ENCODE measurements around the gene PRPF18. TPM values are rescaled to one million over a fixed set of nuclear protein-coding genes. Genes with fewer than 3 reads are reported as not detected.

Gene PRPF18
- total RNA-seq, 1 donor from 2014 or later: 8.8 TPM

DNA sequence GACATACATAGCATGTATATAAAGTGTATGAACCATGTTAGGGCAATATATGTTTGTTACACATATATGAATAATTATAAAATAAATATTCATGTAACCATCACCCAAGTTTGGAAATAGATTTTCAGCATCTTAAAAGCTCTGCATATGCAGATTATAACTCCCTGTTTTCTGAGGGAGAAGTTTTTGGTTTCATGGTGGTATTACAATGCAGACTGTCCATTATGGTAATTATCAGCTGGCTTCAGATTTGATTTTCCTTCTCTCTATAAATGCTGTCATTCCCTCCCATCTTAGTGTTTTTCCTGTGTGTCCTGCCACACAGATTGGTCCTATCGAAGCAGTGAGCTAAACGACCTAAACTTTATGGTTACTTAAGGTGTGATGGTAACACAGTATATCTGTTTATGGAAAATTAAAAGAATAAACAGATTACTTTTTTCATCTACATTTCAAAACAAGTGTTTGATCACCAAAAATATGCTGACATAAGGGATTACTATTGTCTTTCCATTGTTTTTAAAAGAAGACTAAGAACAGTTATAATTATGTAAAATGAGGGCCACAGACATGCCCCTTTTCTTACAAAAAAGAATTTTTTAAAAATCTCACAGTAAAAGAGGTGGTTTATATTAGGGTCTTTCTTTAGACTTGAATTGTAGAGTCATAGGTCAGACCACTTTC lies 17.7 kb downstream of the PRPF18 start:
- ATAC-seq (no peak), DNase-seq (ENCODE audit: low spot score) (no peak)

GRCh38 chr10:13608246-13608853 lies 21.6 kb downstream of the PRPF18 start:
- DNase-seq (ENCODE audit: low spot score): no peak
- no peak for ATAC-seq

DNA sequence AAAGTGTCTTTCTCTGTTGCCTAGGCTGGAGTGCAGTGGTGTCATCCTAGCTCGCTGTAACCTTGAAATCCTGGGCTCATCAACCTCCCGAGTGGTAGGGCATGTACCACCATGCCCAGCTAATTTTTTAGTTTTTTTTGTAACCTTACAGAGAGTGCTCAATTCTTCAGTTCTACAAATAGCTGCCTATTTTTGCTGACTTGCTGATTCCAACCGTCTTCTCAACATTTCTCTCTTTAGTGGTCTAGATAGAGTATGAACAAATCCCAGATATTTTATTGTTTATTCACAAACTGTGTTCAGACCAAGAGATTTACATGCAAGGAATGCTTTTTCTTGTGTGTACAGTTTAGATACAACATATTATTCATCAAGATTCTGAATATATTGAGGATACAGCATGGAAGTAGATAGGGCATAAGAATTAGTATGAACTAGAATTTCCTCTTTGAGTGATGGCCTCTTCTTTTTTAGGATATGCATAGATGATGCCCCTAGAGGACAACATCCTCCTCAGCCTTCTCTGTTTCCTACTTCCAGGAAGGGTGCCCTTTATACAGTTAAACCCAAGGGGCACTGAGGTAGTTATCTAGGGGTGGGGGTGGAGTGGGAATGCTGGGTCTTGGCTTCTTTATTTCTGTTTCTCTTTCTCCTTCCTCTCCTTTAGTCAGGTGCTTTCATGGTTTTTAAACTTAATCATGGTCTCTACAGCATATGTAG lies 26.0 kb downstream of the PRPF18 start:
- ATAC-seq: no peak
- no peak for DNase-seq (ENCODE audit: low spot score)

DNA sequence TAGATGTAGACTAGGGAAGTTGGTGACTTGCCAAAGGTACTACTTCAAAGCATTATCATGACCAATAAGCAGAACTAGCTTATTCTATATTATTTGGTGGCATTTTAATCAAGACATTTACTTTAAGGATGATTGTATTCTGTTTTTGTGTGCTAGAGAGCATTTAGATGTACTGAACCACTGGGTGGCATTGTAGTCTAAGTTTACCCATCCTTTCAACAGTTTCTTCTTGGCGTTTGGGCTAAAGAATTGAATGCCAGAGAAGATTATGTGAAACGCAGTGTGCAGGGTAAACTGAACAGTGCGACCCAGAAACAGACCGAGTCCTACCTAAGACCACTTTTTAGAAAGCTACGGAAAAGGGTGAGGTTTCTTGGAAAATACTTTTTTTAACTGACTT lies 26.8 kb downstream of the PRPF18 start:
- DNase-seq (ENCODE audit: low spot score) (no peak), ATAC-seq (peak; percentile 36)

GRCh38 chr10:13614530-13615332 lies 28.0 kb downstream of the PRPF18 start:
- no peak for ATAC-seq
- DNase-seq (ENCODE audit: low spot score): no peak

- DNase-seq (ENCODE audit: low spot score) (no peak), ATAC-seq (no peak)
Measured at GRCh38 chr10:13615650-13616300, 29.0 kb downstream of the PRPF18 start.

DNA sequence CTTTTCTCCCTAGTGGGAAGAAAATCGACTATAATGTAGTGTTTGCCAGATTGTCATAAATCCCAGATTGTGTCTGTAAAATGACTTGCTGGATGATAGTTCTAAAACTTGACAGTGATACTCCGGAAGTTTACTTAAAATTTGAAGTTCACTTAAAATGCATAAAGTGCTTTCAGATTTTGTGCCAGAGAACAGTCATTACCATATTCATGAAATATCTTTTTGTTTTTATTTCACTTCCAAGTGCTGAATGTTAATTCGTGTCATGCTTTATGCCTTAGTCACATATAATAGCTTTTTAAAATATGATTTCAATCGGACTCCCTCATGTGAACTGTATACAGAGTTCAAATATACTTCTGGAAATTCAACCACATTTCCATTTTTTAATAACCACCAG lies 30.4 kb downstream of the PRPF18 start:
- ATAC-seq (no peak), DNase-seq (ENCODE audit: low spot score) (no peak)

DNA sequence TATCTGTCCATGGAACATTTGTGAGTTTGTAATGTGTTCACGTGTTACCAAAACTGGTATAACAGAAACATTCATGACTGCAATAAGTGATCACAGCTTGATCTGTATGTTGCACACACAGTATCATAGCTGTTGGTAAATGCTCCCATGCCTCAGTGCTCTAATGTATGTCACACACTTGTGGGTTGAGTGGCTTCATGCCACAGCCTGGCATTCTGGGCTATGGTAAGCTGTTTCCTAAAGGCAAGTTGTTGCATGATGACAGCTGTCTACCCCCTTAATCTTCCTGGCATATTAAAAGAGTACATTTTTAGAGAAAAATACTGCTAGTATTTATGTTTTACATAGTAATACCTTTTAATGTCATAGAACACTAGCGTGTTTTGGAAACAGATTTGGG lies 35.2 kb downstream of the PRPF18 start:
- ATAC-seq (no peak), DNase-seq (ENCODE audit: low spot score) (no peak)

DNA sequence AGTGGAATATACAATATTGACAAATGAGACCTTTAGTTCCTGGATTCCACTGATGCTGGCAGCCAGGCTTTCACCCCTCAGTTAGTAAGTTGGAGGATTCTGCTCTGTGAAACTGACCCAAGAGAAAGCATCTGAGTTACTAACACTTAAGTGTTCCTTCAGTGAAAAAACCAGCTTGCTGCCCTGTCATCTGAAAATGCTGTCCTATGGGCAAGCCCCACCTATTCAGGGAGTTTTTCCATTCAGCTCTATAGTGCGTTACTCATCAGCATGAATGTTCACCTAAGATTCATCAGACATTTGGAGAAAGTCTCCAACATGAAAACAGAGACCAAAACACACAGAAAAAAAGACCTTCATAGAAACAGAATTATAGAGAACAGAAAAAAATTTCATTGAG lies 37.9 kb downstream of the PRPF18 start:
- ATAC-seq (no peak), DNase-seq (ENCODE audit: low spot score) (no peak)

- DNase-seq (ENCODE audit: low spot score) (no peak), ATAC-seq (no peak)
Measured at GRCh38 chr10:13627459-13628310, 40.9 kb downstream of the PRPF18 start.

- DNase-seq (ENCODE audit: low spot score) (no peak), ATAC-seq (no peak)
Measured at GRCh38 chr10:13628661-13629060, 41.9 kb downstream of the PRPF18 start.

DNA sequence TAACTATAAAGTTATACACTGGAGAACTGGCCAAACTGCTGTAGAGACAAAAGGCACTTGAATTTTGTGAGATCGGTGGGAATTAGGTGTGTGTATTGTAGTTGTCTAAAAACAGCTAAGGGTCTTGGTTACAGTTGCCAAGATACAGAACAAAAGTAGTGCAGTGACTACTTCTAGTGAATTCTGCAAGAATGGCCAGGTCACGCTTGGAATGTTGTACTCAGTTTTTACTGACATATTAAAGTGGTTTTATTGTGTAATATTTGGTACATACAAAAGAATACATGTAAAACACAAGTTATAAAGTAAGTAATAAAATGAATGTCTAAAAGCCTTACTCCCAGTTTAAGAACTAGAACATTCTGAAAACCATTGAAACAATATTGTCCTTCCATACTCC lies 42.4 kb downstream of the PRPF18 start:
- DNase-seq (ENCODE audit: low spot score) (no peak), ATAC-seq (no peak)

DNA sequence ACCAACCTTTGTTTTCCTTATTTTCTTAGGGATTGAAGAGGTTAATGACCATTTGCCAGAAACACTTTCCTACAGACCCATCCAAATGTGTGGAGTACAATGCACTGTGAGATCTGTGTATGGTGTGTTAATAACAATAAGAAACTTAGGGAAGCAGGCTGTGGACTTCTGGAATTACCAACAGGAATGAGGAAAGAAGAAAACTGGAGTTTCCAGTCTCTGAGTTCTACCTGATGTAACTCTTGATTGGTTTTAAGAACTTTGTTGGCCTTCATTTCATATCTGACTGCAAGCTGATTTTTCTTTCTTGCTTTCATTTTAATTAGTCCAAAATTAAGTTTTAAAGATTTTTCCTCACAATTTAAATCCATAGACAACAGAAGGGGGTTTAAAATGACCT lies 43.5 kb downstream of the PRPF18 start:
- ATAC-seq: no peak
- no peak for DNase-seq (ENCODE audit: low spot score)

DNA sequence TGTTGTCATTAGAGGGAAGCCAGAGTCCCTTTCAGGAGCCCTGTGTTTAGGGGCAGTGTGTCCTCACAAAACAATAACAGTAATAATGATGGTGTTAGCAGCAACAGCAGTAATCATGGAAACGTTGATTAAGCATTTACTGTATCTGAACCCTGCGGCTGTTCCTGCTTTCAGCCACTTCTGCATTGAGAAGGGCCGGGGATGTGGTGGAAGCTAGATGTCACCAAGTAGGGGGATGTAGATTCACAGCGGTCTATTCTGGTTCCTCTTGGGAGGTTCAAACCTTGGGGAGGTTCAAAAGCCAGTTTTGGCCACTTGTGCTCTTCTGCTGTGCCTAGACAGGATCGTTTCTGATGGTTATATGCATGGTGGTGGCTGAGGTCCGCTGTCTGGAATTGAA lies 44.8 kb downstream of the PRPF18 start:
- ATAC-seq (peak; percentile 49), DNase-seq (ENCODE audit: low spot score) (no peak)

DNA sequence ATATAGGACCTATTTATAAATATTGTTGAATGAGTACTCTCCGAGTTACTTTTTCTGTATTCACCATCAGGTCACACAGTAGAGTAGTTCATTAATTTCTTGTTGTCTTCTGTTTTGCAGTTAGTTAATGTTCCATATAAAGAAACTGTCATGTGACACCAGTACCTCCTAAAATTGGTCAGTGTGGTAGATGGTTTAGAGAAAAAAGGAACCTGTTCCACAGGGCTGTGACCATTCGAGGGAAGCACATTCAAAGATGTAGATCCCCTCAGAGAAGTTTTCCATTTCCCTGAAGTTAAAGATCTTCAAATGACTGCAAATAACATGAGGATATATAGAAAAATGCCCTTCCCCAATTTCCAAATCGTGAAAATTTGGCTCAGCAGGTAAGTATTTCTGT lies 45.7 kb downstream of the PRPF18 start:
- DNase-seq (ENCODE audit: low spot score) (no peak), ATAC-seq (peak; percentile 29)

- ATAC-seq (no peak), DNase-seq (ENCODE audit: low spot score) (no peak)
Measured at GRCh38 chr10:13632884-13633440, 46.2 kb downstream of the PRPF18 start.

DNA sequence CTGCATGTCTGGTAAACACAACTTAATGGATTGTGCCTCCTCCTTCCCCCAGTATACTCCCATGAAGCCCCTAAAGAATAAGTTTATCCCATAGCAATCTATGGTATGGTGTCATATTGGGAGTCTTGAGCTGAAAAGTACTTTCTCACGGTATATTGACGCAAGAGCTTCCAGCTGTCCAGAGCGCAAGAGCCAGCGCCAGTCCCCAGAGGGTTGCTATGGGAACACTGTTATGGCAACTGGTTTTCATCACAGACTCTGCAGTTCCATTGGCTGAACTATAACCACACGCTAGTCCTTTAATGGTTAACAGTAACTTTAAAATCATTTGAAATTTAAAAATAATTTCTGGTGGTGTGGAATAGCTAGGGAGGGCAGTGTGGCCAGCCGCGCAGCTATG lies 46.9 kb downstream of the PRPF18 start:
- ATAC-seq: peak; percentile 20

GRCh38 chr10:13634207-13634606 lies 47.4 kb downstream of the PRPF18 start:
- no peak for DNase-seq (ENCODE audit: low spot score)
- ATAC-seq: peak; percentile 30

More for the DNA sequence above, 46.9 kb downstream of the PRPF18 start:
- no peak for DNase-seq (ENCODE audit: low spot score)

GRCh38 chr10:13636776-13637175 lies 50.0 kb downstream of the PRPF18 start:
- no peak for ATAC-seq

More at GRCh38 chr10:13636776-13637175, 50.0 kb downstream of the PRPF18 start:
- no peak for DNase-seq (ENCODE audit: low spot score)
